Natural killer cell (primary cell): ENCODE results near the gene NPIPA7. TPM values are rescaled to one million over a fixed set of nuclear protein-coding genes. Genes with fewer than 3 reads are reported as not detected.
"Not testable (repeated sequence)": the region's sequence is repeated elsewhere in the genome, so short reads cannot be mapped to it uniquely, and the experiment has no call there.

Experiments
- ATAC-seq, 3 donors: fragments of 150-1000 bp in 2 of 3; fragments of 200-7000 bp in 1 of 3; cut with Tn5 transposase; 1 replicate in 1 of 3; 2 replicates in 2 of 3; pipeline ENCODE4 v1.10.0; 2021; ENCODE audit warnings: mild to moderate bottlenecking in 2 of 3, moderate library complexity in 2 of 3
- DNase-seq, 2 donors: peaks; one replicate each; pipeline versions ENCODE4 v3.0.0 to v3.0.0-alpha.2; 2013 to 2021; ENCODE audit warnings: mixed read lengths in 1 of 2
- H3K27ac ChIP-seq: one replicate; pipeline ENCODE4 v1.5.1; 2013; ENCODE audit warnings: mild to moderate bottlenecking, low read length
- H3K27me3 ChIP-seq: one replicate; pipeline ENCODE4 v1.6.1; 2013; ENCODE audit warnings: low read length; ENCODE audit not compliant: control insufficient read depth, insufficient read depth
- H3K36me3 ChIP-seq: one replicate; pipeline ENCODE4 v1.6.1; 2013; ENCODE audit warnings: low read length; ENCODE audit not compliant: control insufficient read depth, insufficient read depth
- H3K4me1 ChIP-seq: one replicate; pipeline ENCODE4 v1.6.1; 2013; ENCODE audit warnings: low read length; ENCODE audit not compliant: control insufficient read depth, insufficient read depth
- H3K4me3 ChIP-seq: one replicate; pipeline ENCODE4 v1.5.1; 2013; ENCODE audit warnings: low read length
- H3K9me3 ChIP-seq: one replicate; pipeline ENCODE4 v1.6.1; 2013; ENCODE audit warnings: low read length; ENCODE audit not compliant: control insufficient read depth, insufficient read depth
- H3K27ac Mint-ChIP-seq, 2 donors: one replicate each; pipeline ENCODE4 v1.8.0; 2022; ENCODE audit warnings: mild to moderate bottlenecking in 2 of 2, mixed read lengths in 2 of 2, moderate library complexity in 1 of 2
- H3K27me3 Mint-ChIP-seq, 2 donors: one replicate each; pipeline ENCODE4 v1.8.0; 2022; ENCODE audit warnings: low read depth in 2 of 2, mixed read lengths in 2 of 2
- H3K36me3 Mint-ChIP-seq: one replicate; pipeline ENCODE4 v1.8.0; 2022; ENCODE audit warnings: mixed read lengths
- H3K4me1 Mint-ChIP-seq, 2 donors: one replicate each; pipeline ENCODE4 v1.8.0; 2022; ENCODE audit warnings: mixed read lengths in 2 of 2
- H3K4me3 Mint-ChIP-seq: one replicate; pipeline ENCODE4 v1.8.0; 2022; ENCODE audit warnings: mild to moderate bottlenecking, moderate library complexity, mixed read lengths
- H3K9me3 Mint-ChIP-seq, 2 donors: one replicate each; pipeline ENCODE4 v1.8.0; 2022; ENCODE audit warnings: mixed read lengths in 2 of 2
- WGBS: methylation state at CpG from one replicate; pipeline ENCODE4 v1.1.7; 2013; ENCODE audit warnings: missing lambda C conversion rate; ENCODE audit not compliant: insufficient coverage; 5-methylcytosine and 5-hydroxymethylcytosine counted together
- intact Hi-C: fragments of 100-400 bp; cut with micrococcal nuclease; formaldehyde crosslinking; loops from one replicate; pipeline ENCODE4 v1.14.2; 2022
- total RNA-seq, 4 donors: library from RNA; stranded (reverse); fragments of 120-200 nt in 1 of 4; gene quantifications; one replicate each; pipeline versions ENCODE4 v1.2.3 to v1.2.4, GENCODE V29; 2013 to 2022

NPIPA7 gene
- total RNA-seq, 3 donors from 2014 or later (not counting 1 experiment from before 2014, with no cell fraction given): 2.3 to 6.0 (median 4.4) TPM

DNA sequence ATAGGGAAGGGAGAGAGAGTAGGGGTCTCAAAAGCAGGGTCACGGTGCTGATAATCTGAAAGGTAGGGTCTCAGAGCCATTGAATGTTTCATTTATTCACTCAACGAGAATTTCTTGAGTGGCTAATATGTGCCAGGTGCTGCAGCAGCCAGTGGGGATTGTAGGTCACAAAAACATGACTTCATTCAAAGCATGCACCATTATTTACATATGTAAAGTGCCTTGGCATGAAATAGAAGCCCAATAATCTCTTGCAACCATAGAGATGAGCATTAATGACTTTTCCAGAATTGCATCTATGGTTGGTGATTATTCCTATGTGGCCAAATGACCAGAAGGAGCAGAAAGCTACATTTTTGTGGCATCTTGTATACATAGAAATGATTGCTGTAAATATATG is 46.2 kb downstream of the NPIPA7 start:
- H3K36me3 ChIP-seq, H3K27ac Mint-ChIP-seq, H3K36me3 Mint-ChIP-seq, H3K4me3 ChIP-seq, H3K4me3 Mint-ChIP-seq, H3K27ac ChIP-seq, DNase-seq, ATAC-seq, H3K4me1 Mint-ChIP-seq, H3K27me3 ChIP-seq, H3K4me1 ChIP-seq, H3K9me3 Mint-ChIP-seq, intact Hi-C loops, H3K27me3 Mint-ChIP-seq, H3K9me3 ChIP-seq: not testable (repeated sequence)
- WGBS: no CpG with 5 or more reads among the region's 2 CpGs

DNA sequence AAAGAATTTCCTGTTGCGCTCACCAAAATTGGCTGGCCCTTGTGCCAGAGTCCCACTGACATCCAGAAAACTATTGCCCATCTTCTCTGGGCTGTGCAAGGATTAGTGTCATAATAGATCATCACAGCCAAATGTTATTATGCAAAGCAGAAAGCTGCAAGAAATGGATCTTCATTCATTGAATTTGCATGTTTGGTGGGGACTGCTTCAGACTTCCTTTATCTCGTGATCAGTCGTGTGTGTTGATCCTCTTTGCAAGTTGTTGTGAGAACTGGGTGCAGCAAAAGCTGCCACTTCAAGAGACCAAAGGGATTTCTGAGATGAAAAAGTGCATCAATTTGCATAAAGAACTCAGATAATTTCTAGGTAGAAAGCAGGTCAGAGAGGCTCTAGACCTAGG is 52.2 kb downstream of the NPIPA7 start:
- no CpG with 5 or more reads among the region's 3 CpGs for WGBS
- H3K27ac ChIP-seq, H3K9me3 Mint-ChIP-seq, DNase-seq, H3K4me1 ChIP-seq, H3K27me3 ChIP-seq, H3K4me3 ChIP-seq, H3K36me3 ChIP-seq, H3K36me3 Mint-ChIP-seq, H3K4me3 Mint-ChIP-seq, intact Hi-C loops, H3K9me3 ChIP-seq, ATAC-seq, H3K27me3 Mint-ChIP-seq, H3K27ac Mint-ChIP-seq, H3K4me1 Mint-ChIP-seq: not testable (repeated sequence)

GRCh38 chr16:16434711-16435110 is 55.8 kb downstream of the NPIPA7 start:
- H3K4me1 Mint-ChIP-seq, H3K27ac ChIP-seq, ATAC-seq, H3K36me3 Mint-ChIP-seq, H3K27me3 ChIP-seq, intact Hi-C loops, H3K4me1 ChIP-seq, DNase-seq, H3K4me3 Mint-ChIP-seq, H3K9me3 ChIP-seq, H3K27ac Mint-ChIP-seq, H3K36me3 ChIP-seq, H3K27me3 Mint-ChIP-seq, H3K9me3 Mint-ChIP-seq, H3K4me3 ChIP-seq: not testable (repeated sequence)
- no CpG with 5 or more reads among the region's 3 CpGs for WGBS

DNA sequence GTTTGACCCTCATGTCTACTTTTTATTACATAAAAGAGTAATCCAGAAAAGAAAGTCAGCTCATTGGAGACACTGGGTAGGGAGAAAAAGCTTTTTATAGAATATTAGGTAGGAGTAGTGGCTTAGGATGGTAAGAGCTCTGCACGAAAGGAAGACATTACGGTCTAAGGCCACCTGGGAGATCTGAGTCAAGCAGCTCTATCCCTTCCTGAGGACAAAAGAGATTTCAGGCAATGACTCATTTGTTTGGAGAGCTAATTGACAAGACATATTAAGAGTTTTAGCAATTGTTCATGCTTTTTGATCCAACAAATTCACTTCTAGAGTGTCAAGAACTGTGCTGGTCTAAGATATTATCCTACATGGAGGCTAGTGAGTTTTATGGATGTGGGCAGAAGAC is 62.5 kb downstream of the NPIPA7 start:
- H3K27ac Mint-ChIP-seq, H3K4me1 ChIP-seq, H3K4me1 Mint-ChIP-seq, H3K27me3 Mint-ChIP-seq, H3K36me3 Mint-ChIP-seq, H3K9me3 Mint-ChIP-seq, H3K4me3 ChIP-seq, intact Hi-C loops, ATAC-seq, H3K36me3 ChIP-seq, H3K27ac ChIP-seq, DNase-seq, H3K27me3 ChIP-seq, H3K4me3 Mint-ChIP-seq, H3K9me3 ChIP-seq: not testable (repeated sequence)
- WGBS: no CpG with 5 or more reads among the region's 2 CpGs

Other genes starting within 250 kb of the NPIPA7 start
- under 1 TPM in 2 of 3 donors, not detected in 1; 0.16 to 0.25 TPM for gene ABCC6, start 155.6 kb upstream of the NPIPA7 start, total RNA-seq
- 10 to 100 TPM; 38.5 to 91.7 (median 59.0) TPM for gene NOMO3, start 146.6 kb upstream of the NPIPA7 start, total RNA-seq